Thymus (tissue), 11 donors: Measurements from ENCODE around the gene SFT2D1. TPM values are rescaled to one million over a fixed set of nuclear protein-coding genes. Genes with fewer than 3 reads are reported as not detected.
"Not testable (repeated sequence)": the region's sequence is repeated elsewhere in the genome, so short reads cannot be mapped to it uniquely, and the experiment has no call there.

ENCODE experiments used
- DNase-seq, 9 donors: peaks; one replicate each; pipeline ENCODE4 v3.0.0-alpha.2; 2013; ENCODE audit warnings: low spot score in 9 of 9, low read depth in 6 of 9, missing footprints in 1 of 9
- H3K27ac ChIP-seq, 2 donors: one replicate each; pipeline ENCODE4 v1.5.1; 2013; ENCODE audit warnings: control low read depth in 1 of 2, low read depth in 1 of 2, low read length in 1 of 2, mild to moderate bottlenecking in 1 of 2, moderate library complexity in 1 of 2
- H3K27me3 ChIP-seq, 2 donors: one replicate each; pipeline ENCODE4 v1.5.1; 2013; ENCODE audit warnings: low read length in 1 of 2; ENCODE audit not compliant: control insufficient read depth in 2 of 2, insufficient read depth in 1 of 2
- H3K36me3 ChIP-seq, 2 donors: one replicate each; pipeline ENCODE4 v1.5.1; 2013; ENCODE audit warnings: low read length in 1 of 2, mild to moderate bottlenecking in 1 of 2, moderate library complexity in 1 of 2; ENCODE audit not compliant: control insufficient read depth in 2 of 2, insufficient read depth in 2 of 2
- H3K4me1 ChIP-seq, 2 donors: one replicate each; pipeline ENCODE4 v1.5.1; 2013; ENCODE audit warnings: low read length in 2 of 2; ENCODE audit not compliant: control insufficient read depth in 2 of 2, insufficient read depth in 2 of 2
- H3K4me3 ChIP-seq, 2 donors: one replicate each; pipeline ENCODE4 v1.5.1; 2013; ENCODE audit warnings: low read length in 2 of 2, control low read depth in 1 of 2, mild to moderate bottlenecking in 1 of 2
- H3K9me3 ChIP-seq, 2 donors: one replicate each; pipeline ENCODE4 v1.5.1; 2013; ENCODE audit warnings: low read length in 1 of 2, mild to moderate bottlenecking in 1 of 2; ENCODE audit not compliant: control insufficient read depth in 2 of 2, insufficient read depth in 1 of 2
- WGBS: extraction: QIAGEN DNeasy Blood & Tissue Kit; methylation state at CpG from one replicate; pipeline ENCODE4 v1.1.7; 2013; 5-methylcytosine and 5-hydroxymethylcytosine counted together
- polyA plus RNA-seq: library from polyadenylated mRNA; stranded (reverse); fragments of 200-250 nt; gene quantifications from one replicate; pipeline ENCODE4 v1.2.3, GENCODE V29; 2013
- total RNA-seq: library from RNA; stranded (reverse); fragments of 120-200 nt; gene quantifications from one replicate; pipeline ENCODE4 v1.2.4, GENCODE V29; 2013
- donor health status: healthy.

Gene SFT2D1
- total and polyA plus RNA-seq, 2 donors = 34.9 to 106 TPM

GRCh38 chr6:166369782-166370181 lies 27.4 kb upstream of the SFT2D1 start:
- 91% methylated on average over 3 of the region's 3 CpGs for WGBS
- DNase-seq = no peak
- no peak overlapping the region for H3K27ac ChIP-seq
- H3K36me3 ChIP-seq = peaks cover 4 to 11% of the 10 kb centered on the region in 2 donors
- H3K27me3 ChIP-seq = no peaks in the 10 kb centered on the region
- H3K9me3 ChIP-seq = no peaks in the 10 kb centered on the region
- H3K4me3 ChIP-seq = no peak overlapping the region
- no peaks in the 10 kb centered on the region for H3K4me1 ChIP-seq

DNA sequence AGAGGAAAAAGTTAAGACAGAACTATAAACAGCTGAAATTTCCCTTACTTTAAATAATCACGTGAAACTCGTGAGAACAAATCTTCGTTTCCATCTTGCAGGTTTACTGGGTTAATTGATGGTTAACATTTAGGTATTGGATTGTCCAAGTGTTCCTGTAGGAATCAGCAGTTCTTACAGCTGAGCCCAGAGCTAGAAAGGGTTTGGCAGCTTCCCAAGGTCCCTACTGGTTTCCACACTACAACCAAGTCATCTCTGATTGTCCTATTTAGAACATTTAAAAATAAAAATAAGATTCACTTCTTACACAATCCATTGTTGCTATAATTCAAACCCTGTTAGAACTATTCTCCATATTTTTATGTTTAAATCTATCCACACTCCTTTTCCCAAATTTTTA lies 24.6 kb upstream of the SFT2D1 start:
- H3K27me3 ChIP-seq = no peaks in the 10 kb centered on the region
- WGBS = 98% methylated on average over 3 of the region's 3 CpGs
- peaks cover 23% of the 10 kb centered on the region in 2 donors for H3K36me3 ChIP-seq
- H3K9me3 ChIP-seq = no peaks in the 10 kb centered on the region
- no peak for DNase-seq
- H3K4me1 ChIP-seq = no peaks in the 10 kb centered on the region
- no peak overlapping the region for H3K4me3 ChIP-seq
- H3K27ac ChIP-seq = no peak overlapping the region

DNA sequence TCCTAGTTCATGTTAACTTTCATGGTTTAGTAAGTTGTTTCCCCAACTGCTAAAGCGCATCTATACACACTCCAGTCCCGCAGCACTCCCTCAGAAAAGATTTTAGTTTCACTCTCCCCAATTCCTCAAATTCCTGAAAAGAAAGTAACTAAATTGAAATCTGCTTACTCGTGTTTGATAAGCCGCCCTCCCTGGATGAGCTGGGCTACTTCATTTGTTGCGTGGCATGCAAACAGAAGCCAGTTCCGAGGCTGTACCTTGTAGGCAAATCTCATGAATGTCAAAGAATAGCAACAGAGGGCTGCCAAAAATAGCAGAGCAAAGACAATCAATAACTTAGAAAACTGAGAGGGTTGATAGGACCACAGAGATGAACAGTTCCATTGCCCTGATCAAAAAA lies 23.5 kb upstream of the SFT2D1 start:
- H3K36me3 ChIP-seq = peaks cover 23% of the 10 kb centered on the region in 2 donors
- no peak overlapping the region for H3K27ac ChIP-seq
- no peaks in the 10 kb centered on the region for H3K4me1 ChIP-seq
- no peaks in the 10 kb centered on the region for H3K27me3 ChIP-seq
- H3K4me3 ChIP-seq = no peak overlapping the region
- DNase-seq = no peak
- H3K9me3 ChIP-seq = no peaks in the 10 kb centered on the region
- 97% methylated on average over 6 of the region's 6 CpGs for WGBS

- no peak overlapping the region for H3K4me3 ChIP-seq
- no peak for DNase-seq
- H3K27ac ChIP-seq = no peak overlapping the region
- 94% methylated on average over 2 of the region's 2 CpGs for WGBS
- H3K36me3 ChIP-seq = peaks cover 23% of the 10 kb centered on the region in 2 donors
- no peaks in the 10 kb centered on the region for H3K9me3 ChIP-seq
- no peaks in the 10 kb centered on the region for H3K4me1 ChIP-seq
- no peaks in the 10 kb centered on the region for H3K27me3 ChIP-seq
These were observed 22.9 kb upstream of the SFT2D1 start for GRCh38 chr6:166365221-166365620.

- Histone ChIP-seq H3K27me3 (no peaks in the 10 kb centered on the region), H3K36me3 (peaks cover 20 to 23% of the 10 kb centered on the region in 2 donors), H3K27ac (no peak overlapping the region), H3K4me3 (no peak overlapping the region), H3K9me3 (no peaks in the 10 kb centered on the region), H3K4me1 (no peaks in the 10 kb centered on the region)
- no peak for DNase-seq
- WGBS = 96% methylated on average over 7 of the region's 7 CpGs
These were observed 22.1 kb upstream of the SFT2D1 start for GRCh38 chr6:166364456-166364855.

- not testable (repeated sequence) for H3K9me3 ChIP-seq, H3K27me3 ChIP-seq, DNase-seq, H3K4me1 ChIP-seq, H3K4me3 ChIP-seq, H3K27ac ChIP-seq
- 99% methylated on average over 4 of the region's 4 CpGs for WGBS
- peaks cover 20 to 23% of the 10 kb centered on the region in 2 donors for H3K36me3 ChIP-seq
These were observed 20.1 kb upstream of the SFT2D1 start for GRCh38 chr6:166362427-166362826.

- DNase-seq = no peak
- WGBS = 90% methylated on average over 3 of the region's 3 CpGs
These were observed 18.7 kb upstream of the SFT2D1 start for GRCh38 chr6:166361077-166361429.

DNA sequence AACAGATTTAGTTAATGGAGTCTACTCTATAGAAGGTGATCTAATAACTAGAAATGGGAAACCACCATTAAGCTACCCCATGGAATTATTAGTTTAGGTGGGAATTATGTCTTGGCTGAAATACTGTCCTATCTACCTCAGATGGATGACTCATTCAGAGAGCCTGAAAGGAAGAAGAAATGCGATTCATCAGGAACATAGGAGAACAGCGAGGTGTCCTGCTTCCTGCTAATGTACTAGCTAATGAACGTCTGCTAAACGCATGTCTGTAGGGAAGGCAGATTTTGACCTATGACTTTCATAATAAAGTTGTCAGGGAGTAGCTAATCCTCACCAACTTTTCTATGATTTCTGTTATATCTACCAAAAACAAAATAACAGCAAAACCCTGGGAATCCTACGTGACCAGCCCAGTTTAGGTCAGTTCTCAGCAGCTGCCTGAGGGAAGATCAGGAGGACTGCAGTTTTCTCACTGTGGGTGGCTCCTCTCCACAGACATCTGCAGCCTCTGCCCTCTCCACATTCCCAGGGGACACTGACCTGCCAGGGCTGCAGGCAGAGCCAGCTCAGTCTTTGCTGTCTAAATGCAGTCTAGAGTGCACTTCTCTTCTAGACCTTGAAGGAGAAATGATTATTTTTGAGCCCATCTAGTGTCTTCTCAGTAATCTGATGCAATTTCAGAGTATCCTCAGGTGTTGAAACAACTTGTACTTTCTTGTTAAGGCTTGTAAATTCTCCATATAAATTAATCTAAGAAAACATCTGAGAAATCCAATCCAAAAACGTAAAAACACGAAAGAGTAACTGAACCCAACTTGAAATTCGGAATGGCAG lies 18.1 kb upstream of the SFT2D1 start:
- H3K27ac ChIP-seq = no peak overlapping the region
- peaks cover 0 to 2% of the 10 kb centered on the region in 2 donors for H3K27me3 ChIP-seq

More at GRCh38 chr6:166361077-166361429, 18.7 kb upstream of the SFT2D1 start:
- H3K4me3 ChIP-seq = no peak overlapping the region
- H3K4me1 ChIP-seq = no peaks in the 10 kb centered on the region
- H3K27me3 ChIP-seq = no peaks in the 10 kb centered on the region
- peaks cover 19 to 23% of the 10 kb centered on the region in 2 donors for H3K36me3 ChIP-seq
- H3K27ac ChIP-seq = no peak overlapping the region
- H3K9me3 ChIP-seq = no peaks in the 10 kb centered on the region

DNA sequence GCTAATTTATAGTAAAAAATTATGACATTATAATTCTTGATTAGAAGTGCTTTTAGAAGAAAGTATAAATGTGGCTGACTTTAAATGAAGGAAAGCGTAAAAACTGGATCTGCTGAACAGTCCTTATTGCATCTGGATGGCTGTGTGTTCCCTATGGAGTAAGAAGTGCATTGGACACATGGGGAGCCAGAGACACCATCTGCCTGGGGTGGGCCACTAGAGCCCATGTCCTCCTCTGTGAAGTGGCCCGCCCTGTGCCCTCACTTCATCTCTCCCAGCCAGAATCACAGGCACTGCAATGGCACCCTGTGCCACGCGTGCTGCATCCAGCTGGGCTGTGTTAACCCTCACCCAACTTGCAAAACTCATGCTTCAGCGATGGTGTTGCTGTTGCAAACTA lies 13.2 kb upstream of the SFT2D1 start:
- H3K4me1 ChIP-seq = no peaks in the 10 kb centered on the region

More for the DNA sequence above, 18.1 kb upstream of the SFT2D1 start:
- no peak for DNase-seq
- no peak overlapping the region for H3K4me3 ChIP-seq
- H3K9me3 ChIP-seq = no peaks in the 10 kb centered on the region
- 94% methylated on average over 8 of the region's 8 CpGs for WGBS
- no peaks in the 10 kb centered on the region for H3K4me1 ChIP-seq
- peaks cover 13 to 19% of the 10 kb centered on the region in 2 donors for H3K36me3 ChIP-seq

More for the DNA sequence above, 13.2 kb upstream of the SFT2D1 start:
- 84% methylated on average over 5 of the region's 5 CpGs for WGBS
- Histone ChIP-seq H3K4me3 (no peak overlapping the region), H3K27me3 (peaks cover 0 to 2% of the 10 kb centered on the region in 2 donors), H3K27ac (no peak overlapping the region), H3K9me3 (no peaks in the 10 kb centered on the region), H3K36me3 (no peaks in the 10 kb centered on the region)
- no peak for DNase-seq
